B cell (primary cell): ENCODE results near the gene ELFN1.

Experiments used
- CTCF ChIP-seq: fragments of 200-600 bp; IDR thresholded peaks from one replicate; pipeline ENCODE4 v1.8.0; 2022; ENCODE audit warnings: antibody characterized with exemption, mild to moderate bottlenecking
- EZH2 ChIP-seq: IDR thresholded peaks from 2 replicates; pipeline ENCODE4 v1.6.1; 2012; ENCODE audit warnings: borderline replicate concordance, low read depth, mild to moderate bottlenecking, moderate library complexity, low read length; ENCODE audit not compliant: insufficient read depth, poor library complexity, severe bottlenecking

GRCh38 chr7:1640376-1641172, 29.5 kb upstream of the ELFN1 start:
- no peak for TF ChIP-seq CTCF
- TF ChIP-seq EZH2, result no peak
